GM12873 (cell line): ENCODE measurements around the gene TDP2.

Experiments
- TF ChIP-seq, protein P1 (sequence below): IDR thresholded peaks from 2 replicates; pipeline ENCODE4 v1.5.1; 2012; ENCODE audit warnings: low read depth, mild to moderate bottlenecking, moderate library complexity, low read length, control low read depth; ENCODE audit not compliant: insufficient read depth; ENCODE audit errors: missing control alignments

The TDP2 gene

DNA sequence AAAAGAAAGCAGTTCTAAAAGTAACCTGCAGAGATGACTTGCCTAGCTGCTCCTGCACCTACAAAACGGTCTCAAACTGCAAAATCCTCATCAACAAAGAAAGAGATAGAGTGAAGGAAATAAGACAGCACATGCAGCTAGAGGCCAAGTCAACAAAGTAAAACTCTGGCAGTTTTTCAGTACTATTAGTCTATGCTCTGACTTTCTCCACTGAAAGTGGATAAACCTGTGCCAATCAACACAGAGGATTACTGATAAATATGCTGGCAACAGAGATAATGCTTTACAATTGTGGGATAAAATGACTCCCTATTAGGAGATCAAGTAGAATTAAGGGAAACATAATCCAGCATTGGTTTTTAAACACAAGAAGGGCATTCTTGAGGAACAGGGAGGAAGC lies 34.1 kb downstream of the TDP2 start:
- TF ChIP-seq, protein P1, sequence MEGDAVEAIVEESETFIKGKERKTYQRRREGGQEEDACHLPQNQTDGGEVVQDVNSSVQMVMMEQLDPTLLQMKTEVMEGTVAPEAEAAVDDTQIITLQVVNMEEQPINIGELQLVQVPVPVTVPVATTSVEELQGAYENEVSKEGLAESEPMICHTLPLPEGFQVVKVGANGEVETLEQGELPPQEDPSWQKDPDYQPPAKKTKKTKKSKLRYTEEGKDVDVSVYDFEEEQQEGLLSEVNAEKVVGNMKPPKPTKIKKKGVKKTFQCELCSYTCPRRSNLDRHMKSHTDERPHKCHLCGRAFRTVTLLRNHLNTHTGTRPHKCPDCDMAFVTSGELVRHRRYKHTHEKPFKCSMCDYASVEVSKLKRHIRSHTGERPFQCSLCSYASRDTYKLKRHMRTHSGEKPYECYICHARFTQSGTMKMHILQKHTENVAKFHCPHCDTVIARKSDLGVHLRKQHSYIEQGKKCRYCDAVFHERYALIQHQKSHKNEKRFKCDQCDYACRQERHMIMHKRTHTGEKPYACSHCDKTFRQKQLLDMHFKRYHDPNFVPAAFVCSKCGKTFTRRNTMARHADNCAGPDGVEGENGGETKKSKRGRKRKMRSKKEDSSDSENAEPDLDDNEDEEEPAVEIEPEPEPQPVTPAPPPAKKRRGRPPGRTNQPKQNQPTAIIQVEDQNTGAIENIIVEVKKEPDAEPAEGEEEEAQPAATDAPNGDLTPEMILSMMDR = no peak

DNA sequence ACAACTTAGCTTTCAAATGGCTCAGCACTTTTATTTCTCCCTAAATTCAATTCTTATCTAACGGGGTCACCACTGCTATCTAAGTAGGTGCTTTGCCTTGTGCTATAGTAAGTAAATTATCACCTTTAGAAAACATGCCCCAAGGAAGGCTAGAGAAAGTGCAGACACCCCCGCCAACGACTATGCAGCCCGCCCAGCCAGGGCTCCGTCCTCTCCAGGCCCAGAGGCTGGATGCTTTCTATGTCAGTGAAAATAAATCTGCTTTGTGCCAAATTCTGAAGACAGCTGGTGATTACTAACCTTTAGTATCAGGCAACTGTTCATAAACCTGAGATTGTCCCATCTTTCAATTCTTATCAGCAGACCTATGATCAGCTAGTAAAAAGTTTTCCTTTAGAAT lies 35.0 kb downstream of the TDP2 start:
- TF ChIP-seq, protein P1 = no peak

DNA sequence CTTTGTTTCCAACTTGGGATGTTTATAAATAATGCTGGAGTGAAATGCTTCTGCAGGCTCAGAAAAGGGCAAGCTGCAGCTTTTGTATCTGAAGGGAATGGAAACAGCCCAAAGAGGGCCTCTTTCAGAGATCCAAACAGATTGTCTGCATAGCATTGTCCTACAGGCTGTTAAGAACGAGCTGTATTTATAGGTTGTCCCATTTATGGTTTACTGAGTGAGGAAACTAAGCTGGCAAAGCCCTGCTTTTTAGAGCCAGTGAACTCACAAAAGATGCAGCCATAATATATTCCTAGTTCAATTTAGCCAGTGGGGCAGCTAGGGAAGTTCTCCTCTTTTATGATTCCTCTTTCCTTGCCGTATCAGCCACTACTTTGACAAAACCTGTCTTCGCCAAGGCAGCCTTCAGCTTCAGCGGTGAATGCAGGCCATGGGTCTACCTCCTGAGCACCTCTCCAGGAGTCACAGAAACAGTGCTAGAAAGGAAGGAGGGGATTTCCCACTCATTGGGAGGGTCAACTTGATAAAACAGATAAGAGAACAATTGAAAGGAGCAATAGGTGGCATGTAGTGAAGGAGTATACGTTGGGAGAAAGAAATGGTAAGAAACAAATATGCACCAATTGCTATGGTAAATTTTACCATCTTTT lies 35.7 kb downstream of the TDP2 start:
- TF ChIP-seq, protein P1 = no peak

DNA sequence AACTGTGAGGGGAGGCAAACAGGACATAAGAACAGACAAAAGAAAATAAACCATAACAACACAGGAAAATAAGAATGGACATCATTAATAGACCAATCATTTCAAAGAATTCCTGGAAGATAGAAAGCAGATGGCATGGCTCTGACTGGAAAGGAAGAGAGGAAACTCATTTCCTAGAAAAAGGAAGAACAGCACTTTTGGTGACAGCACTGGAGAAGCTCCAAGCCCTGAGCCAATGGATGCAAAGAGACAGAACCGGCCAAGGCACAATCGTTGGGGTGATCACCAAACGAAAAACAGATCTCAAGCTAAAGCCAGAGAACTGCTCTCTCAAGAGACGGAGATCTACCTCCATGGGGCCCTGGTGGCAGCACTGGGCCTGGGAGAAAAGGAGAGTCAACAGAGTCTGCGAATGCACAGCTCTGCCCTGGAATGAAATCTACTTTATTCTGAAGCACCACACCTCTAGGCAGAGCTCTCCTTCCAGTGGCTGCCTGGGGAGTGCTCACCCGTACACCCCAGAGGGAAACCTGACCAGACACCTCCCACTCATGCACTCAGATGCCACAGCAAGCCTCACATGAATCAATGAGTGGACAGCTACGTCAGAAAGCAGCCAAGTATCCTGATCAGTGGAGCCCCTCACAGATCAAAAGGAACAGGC lies 44.9 kb downstream of the TDP2 start:
- TF ChIP-seq, protein P1 = no peak

DNA sequence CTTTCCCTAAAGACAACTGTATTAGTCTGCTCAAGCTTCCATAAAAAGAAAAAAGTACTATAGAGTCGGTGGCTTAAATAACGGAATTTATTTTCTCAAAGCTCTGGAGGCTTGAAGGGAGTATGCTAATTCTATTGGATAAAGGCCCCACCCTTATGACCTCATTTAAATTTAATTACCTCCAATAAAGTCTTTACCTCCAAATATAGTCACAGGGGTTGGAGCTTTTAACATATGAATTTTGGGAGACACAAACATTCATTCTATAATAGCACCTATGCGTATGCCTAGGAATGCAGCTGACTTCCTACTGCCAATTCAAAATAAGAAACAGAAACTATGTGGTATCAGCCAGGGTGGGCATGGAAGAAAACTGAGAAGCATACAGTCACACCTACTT lies 46.1 kb downstream of the TDP2 start:
- TF ChIP-seq, protein P1 = no peak

DNA sequence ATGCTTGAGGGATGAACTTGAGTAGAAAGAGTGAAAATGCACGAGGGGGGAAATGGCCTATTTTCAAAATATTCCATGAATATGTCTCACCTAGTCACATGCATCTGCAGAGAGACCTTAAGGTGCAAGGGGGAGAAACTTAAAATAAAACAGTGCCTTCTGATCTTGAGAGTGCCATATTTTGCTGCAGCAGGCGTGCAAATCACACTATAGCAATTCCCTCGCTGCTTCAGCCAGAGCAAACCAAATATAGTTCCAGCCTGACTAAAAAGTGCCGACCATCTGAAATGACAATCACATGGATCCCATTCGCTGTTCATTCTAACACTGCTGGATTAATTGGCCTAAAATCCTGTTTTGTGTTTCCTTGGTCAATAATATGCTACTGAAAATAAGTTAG lies 47.0 kb downstream of the TDP2 start:
- TF ChIP-seq, protein P1 = no peak

DNA sequence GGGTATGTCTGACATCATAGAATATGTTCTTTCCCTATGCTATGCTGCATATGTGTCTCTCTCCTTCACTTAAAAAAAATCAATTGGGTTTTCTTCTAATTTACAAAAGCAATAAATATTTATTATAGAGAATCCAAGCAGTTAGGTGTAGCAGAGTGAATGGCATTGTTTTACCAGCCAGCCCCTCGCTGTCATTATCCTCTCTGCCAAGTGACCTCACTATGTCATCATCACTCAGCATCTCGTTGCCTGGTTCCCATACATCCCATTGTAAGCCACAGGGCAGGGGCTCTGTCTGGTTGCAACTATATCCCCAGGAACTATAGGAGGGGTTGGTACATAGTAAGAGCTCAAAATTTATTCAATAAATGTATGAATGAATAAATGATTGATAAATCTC lies 52.1 kb downstream of the TDP2 start:
- TF ChIP-seq, protein P1 = no peak
